ENCODE measurements around the gene STMN1. TPM values are rescaled to one million over a fixed set of nuclear protein-coding genes. Genes with fewer than 3 reads are reported as not detected.
"Not testable (repeated sequence)": the region's sequence is repeated elsewhere in the genome, so short reads cannot be mapped to it uniquely, and the experiment has no call there.

The STMN1 gene
- total RNA-seq: 100 to 1,000 TPM; 501 to 504 TPM

- Mint-ChIP-seq H3K4me1 (peaks cover 28% of the 10 kb centered on the region), H3K9me3 (no peaks in the 10 kb centered on the region), H3K36me3 (peaks cover 36% of the 10 kb centered on the region), H3K27ac (peak within 1 kb of the TSS; percentile 94), H3K4me3 (peak within 1 kb of the TSS; percentile 95), H3K27me3 (no peaks in the 10 kb centered on the region)
- peak; percentile 91 for DNase-seq
These were observed at the start of gene STMN1 for GRCh38 chr1:25905680-25906643. Gene STMN1 (minus strand): TSS chr1:25906419. CDS start chr1:25904676, 1,743 bp downstream.

DNA sequence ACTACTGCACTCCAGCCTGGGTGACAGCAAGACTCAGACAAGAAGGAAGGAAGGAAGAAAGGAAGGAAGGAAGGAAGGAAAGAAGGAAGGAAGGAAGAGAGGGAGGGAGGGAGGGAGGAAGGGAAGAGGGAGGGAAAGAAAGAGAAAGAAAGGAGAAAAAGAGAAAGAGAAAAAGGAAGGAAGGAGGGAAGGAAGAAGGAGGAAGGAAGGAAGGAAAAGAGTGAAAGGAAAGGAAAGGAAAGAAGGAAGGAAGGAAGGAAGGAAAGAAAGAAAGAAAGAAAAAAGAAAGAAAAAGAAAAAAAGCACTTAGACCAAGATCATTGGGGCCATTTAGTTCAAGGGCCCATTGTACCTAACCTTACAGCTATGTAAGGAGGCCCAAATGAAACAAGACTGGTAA lies 49.3 kb upstream of the STMN1 start:
- H3K4me1 Mint-ChIP-seq: no peaks in the 10 kb centered on the region
- H3K27me3 Mint-ChIP-seq: no peaks in the 10 kb centered on the region
- DNase-seq: no peak
- H3K4me3 Mint-ChIP-seq: no peak overlapping the region
- H3K9me3 Mint-ChIP-seq: peaks cover 3% of the 10 kb centered on the region
- H3K36me3 Mint-ChIP-seq: peaks cover 24% of the 10 kb centered on the region
- H3K27ac Mint-ChIP-seq: no peak overlapping the region

DNA sequence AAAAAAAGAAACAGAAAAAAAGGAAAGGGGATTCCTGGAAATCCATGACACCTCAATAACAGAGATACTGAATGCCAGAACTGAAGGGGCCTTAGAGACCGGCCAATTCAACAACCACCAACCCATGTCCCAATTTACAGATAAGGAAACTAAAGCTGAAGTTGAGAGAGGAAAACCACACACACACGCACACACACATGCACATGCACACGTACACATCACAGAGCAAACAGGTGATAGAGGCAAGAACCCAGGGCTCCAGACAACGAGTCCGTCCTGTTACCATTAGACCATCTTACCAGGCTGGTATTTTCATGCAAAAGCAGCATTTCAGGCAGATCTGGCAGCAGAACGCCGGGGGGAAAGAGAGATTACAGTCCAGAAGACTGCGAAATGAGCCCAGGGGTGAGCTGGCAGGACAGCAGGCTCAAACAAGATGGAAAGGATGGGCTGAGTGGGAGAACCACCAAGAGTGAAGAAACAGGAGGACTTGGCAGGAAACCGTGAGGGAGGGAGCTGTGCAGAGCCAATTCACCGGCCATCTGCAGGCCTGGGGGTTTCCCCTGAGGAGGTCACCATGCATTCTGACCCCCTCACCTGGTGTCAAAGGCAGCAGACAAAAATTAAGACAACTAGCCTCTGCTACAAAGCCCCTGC lies 48.2 kb upstream of the STMN1 start:
- no peak for DNase-seq
- H3K27me3 Mint-ChIP-seq: no peaks in the 10 kb centered on the region
- peaks cover 20% of the 10 kb centered on the region for H3K36me3 Mint-ChIP-seq
- H3K4me3 Mint-ChIP-seq: no peak overlapping the region
- H3K27ac Mint-ChIP-seq: peak overlapping the region; percentile 2
- no peaks in the 10 kb centered on the region for H3K4me1 Mint-ChIP-seq
- peaks cover 3% of the 10 kb centered on the region for H3K9me3 Mint-ChIP-seq

GRCh38 chr1:25952841-25953401 lies 46.7 kb upstream of the STMN1 start:
- DNase-seq: no peak
- Mint-ChIP-seq H3K4me3 (no peak overlapping the region), H3K36me3 (peaks cover 8% of the 10 kb centered on the region), H3K27me3 (no peaks in the 10 kb centered on the region), H3K9me3 (no peaks in the 10 kb centered on the region), H3K4me1 (no peaks in the 10 kb centered on the region), H3K27ac (no peak overlapping the region)

GRCh38 chr1:25948641-25949040 lies 42.4 kb upstream of the STMN1 start:
- peaks cover 6% of the 10 kb centered on the region for H3K9me3 Mint-ChIP-seq
- no peaks in the 10 kb centered on the region for H3K27me3 Mint-ChIP-seq
- H3K4me1 Mint-ChIP-seq: no peaks in the 10 kb centered on the region
- no peaks in the 10 kb centered on the region for H3K36me3 Mint-ChIP-seq
- H3K4me3 Mint-ChIP-seq: no peak overlapping the region
- H3K27ac Mint-ChIP-seq: no peak overlapping the region
- no peak for DNase-seq

- H3K4me1 Mint-ChIP-seq: no peaks in the 10 kb centered on the region
These were observed 40.8 kb upstream of the STMN1 start for GRCh38 chr1:25947027-25947426.

GRCh38 chr1:25945761-25946160 lies 39.5 kb upstream of the STMN1 start:
- no peak for DNase-seq
- H3K4me3 Mint-ChIP-seq: no peak overlapping the region
- H3K27ac Mint-ChIP-seq: no peak overlapping the region
- no peaks in the 10 kb centered on the region for H3K4me1 Mint-ChIP-seq
- peaks cover 15% of the 10 kb centered on the region for H3K9me3 Mint-ChIP-seq
- H3K27me3 Mint-ChIP-seq: no peaks in the 10 kb centered on the region
- H3K36me3 Mint-ChIP-seq: peaks cover 3% of the 10 kb centered on the region

More at GRCh38 chr1:25947027-25947426, 40.8 kb upstream of the STMN1 start:
- Mint-ChIP-seq H3K27me3 (no peaks in the 10 kb centered on the region), H3K9me3 (peaks cover 15% of the 10 kb centered on the region), H3K4me3 (no peak overlapping the region), H3K36me3 (peaks cover 3% of the 10 kb centered on the region), H3K27ac (no peak overlapping the region)
- no peak for DNase-seq

DNA sequence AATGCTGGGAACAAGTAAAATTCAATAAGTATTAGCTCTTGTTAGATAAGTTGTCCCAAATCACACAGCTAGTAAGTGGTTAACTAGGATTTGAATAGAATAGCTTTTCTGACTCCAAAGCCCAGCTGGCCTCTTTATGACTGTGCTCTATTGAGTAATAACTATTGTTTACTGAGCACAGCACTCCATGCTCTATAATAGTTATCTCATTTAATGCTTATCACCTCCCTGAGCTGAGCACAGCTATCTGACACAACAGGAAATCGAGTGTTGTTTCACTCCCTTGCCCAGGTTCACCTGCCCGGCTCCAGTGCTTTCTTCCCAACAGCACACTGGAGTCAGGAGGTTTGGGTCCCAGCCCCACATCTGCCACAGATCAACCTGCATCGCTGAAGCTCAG lies 38.8 kb upstream of the STMN1 start:
- Mint-ChIP-seq H3K9me3 (peaks cover 15% of the 10 kb centered on the region), H3K27ac (no peak overlapping the region), H3K27me3 (no peaks in the 10 kb centered on the region), H3K4me1 (no peaks in the 10 kb centered on the region), H3K36me3 (peaks cover 3% of the 10 kb centered on the region), H3K4me3 (no peak overlapping the region)
- DNase-seq: no peak

- H3K4me1 Mint-ChIP-seq, H3K27ac Mint-ChIP-seq, H3K4me3 Mint-ChIP-seq, H3K27me3 Mint-ChIP-seq, H3K36me3 Mint-ChIP-seq, DNase-seq: not testable (repeated sequence)
- peaks cover 15% of the 10 kb centered on the region for H3K9me3 Mint-ChIP-seq
These were observed 37.3 kb upstream of the STMN1 start for GRCh38 chr1:25943511-25943910.

- Mint-ChIP-seq H3K4me1 (peaks cover 7% of the 10 kb centered on the region), H3K36me3 (no peaks in the 10 kb centered on the region), H3K4me3 (no peak overlapping the region), H3K27ac (no peak overlapping the region), H3K9me3 (no peaks in the 10 kb centered on the region), H3K27me3 (no peaks in the 10 kb centered on the region)
- no peak for DNase-seq
These were observed 30.7 kb upstream of the STMN1 start for GRCh38 chr1:25936947-25937346.

DNA sequence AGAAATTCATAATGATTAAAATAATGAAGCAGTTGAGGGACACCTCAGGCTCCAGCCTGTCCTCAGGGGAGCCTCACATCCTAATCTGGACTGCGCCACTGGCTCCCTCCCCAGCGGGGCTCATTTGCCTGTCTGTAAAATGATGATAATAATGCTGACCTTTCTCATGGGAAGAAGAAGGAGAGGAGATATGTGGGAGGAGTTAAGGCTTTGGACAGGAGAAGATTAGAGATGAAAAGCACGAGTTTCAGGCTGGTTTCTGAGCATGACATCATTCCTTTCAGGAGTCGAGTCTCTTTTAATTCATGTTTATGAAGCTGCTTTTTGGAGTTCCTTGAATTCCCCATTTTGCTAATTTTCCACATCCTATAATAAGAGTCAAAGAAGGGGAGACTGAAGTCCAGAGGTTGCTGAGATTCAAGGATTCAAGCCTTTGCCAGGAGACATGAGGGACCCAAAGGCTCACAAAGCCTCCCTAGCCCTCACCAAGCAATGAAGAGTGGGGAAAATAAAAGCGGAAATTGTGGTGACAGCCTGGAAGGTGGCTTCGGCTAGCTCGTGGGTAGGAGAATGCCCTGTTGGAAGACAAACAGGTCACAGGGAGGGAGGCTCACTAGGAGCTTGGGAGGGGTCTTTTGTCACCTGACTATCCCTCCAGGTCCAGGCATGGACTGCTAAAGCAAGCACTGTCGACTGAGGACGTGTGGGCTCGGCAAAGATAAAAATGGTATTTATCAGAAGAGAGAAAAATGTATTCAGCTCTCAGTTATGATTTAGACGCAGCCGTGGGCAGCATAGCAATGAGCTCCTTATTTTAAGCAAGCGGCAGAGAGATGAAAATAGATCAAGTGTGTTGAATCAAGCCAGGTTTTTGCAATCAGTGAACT lies 27.5 kb upstream of the STMN1 start:
- DNase-seq: no peak
- Mint-ChIP-seq H3K27ac (peak overlapping the region; percentile 24), H3K4me1 (peaks cover 7% of the 10 kb centered on the region), H3K27me3 (no peaks in the 10 kb centered on the region), H3K36me3 (no peaks in the 10 kb centered on the region), H3K9me3 (no peaks in the 10 kb centered on the region), H3K4me3 (no peak overlapping the region)

- not testable (repeated sequence) for H3K27ac Mint-ChIP-seq, H3K4me3 Mint-ChIP-seq, H3K36me3 Mint-ChIP-seq, H3K9me3 Mint-ChIP-seq, H3K4me1 Mint-ChIP-seq, H3K27me3 Mint-ChIP-seq, DNase-seq
These were observed 26.7 kb upstream of the STMN1 start for GRCh38 chr1:25932811-25933400.

DNA sequence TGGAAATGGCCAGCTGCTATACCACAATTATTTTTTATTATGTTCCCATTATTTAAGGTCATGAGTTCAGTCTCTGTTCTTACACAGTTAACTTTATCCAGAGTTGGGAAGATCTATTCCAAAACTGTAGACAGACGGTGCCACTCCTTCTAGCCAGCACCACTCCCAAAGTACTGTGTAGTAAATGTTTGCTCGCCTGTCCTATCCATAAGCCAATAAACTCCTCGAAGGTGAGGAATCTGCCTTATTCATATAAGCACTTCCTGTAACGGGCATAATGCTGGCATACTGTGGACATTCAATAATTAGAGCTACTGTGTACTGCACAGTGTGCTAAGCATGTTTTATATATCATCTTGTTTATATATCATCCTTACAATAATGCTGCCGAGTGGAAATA lies 26.1 kb upstream of the STMN1 start:
- Mint-ChIP-seq H3K36me3 (no peaks in the 10 kb centered on the region), H3K9me3 (no peaks in the 10 kb centered on the region), H3K27me3 (no peaks in the 10 kb centered on the region), H3K4me3 (no peak overlapping the region), H3K4me1 (peaks cover 7% of the 10 kb centered on the region), H3K27ac (no peak overlapping the region)
- DNase-seq: no peak

- no peaks in the 10 kb centered on the region for H3K9me3 Mint-ChIP-seq
- DNase-seq: no peak
- peaks cover 3% of the 10 kb centered on the region for H3K27me3 Mint-ChIP-seq
- H3K4me1 Mint-ChIP-seq: peaks cover 15% of the 10 kb centered on the region
- no peak overlapping the region for H3K4me3 Mint-ChIP-seq
- no peaks in the 10 kb centered on the region for H3K36me3 Mint-ChIP-seq
- H3K27ac Mint-ChIP-seq: no peak overlapping the region
These were observed 22.8 kb upstream of the STMN1 start for GRCh38 chr1:25929016-25929415.

Measured in activated naive CD8-positive, alpha-beta T cell treated with anti-CD3 and anti-CD28 coated beads for 36 hours (primary cell).